Liver (tissue), 9 donors: ENCODE measurements around the gene SNX13. TPM values are rescaled to one million over a fixed set of nuclear protein-coding genes. Genes with fewer than 3 reads are reported as not detected.

ENCODE experiments used
- DNase-seq: peaks from one replicate; pipeline ENCODE4 v3.0.0-alpha.2; 2017; ENCODE audit warnings: low spot score
- H3K27ac ChIP-seq, 2 donors: one replicate each; pipeline ENCODE4 v1.7.0; 2013; ENCODE audit warnings: inconsistent platforms in 2 of 2, low read length in 2 of 2, control low read depth in 1 of 2, low read depth in 1 of 2, mild to moderate bottlenecking in 1 of 2
- H3K27me3 ChIP-seq, 4 donors: one replicate each; pipeline versions ENCODE4 v1.6.1 to v1.7.0; 2013; ENCODE audit warnings: low read length in 3 of 4, inconsistent platforms in 1 of 4, mild to moderate bottlenecking in 1 of 4, moderate library complexity in 1 of 4; ENCODE audit not compliant: control insufficient read depth in 4 of 4, insufficient read depth in 4 of 4
- H3K36me3 ChIP-seq, 4 donors: one replicate each; pipeline versions ENCODE4 v1.6.1 to v1.7.0; 2013; ENCODE audit warnings: low read length in 3 of 4, mild to moderate bottlenecking in 3 of 4, low read depth in 1 of 4, moderate library complexity in 1 of 4; ENCODE audit not compliant: control insufficient read depth in 4 of 4, insufficient read depth in 3 of 4
- H3K4me1 ChIP-seq, 4 donors: one replicate each; pipeline versions ENCODE4 v1.6.1 to v1.7.0; 2013; ENCODE audit warnings: low read length in 3 of 4, mild to moderate bottlenecking in 3 of 4, moderate library complexity in 1 of 4; ENCODE audit not compliant: control insufficient read depth in 4 of 4, insufficient read depth in 4 of 4
- H3K4me3 ChIP-seq, 3 donors: one replicate each; pipeline versions ENCODE4 v1.6.1 to v1.7.0; 2013; ENCODE audit warnings: low read length in 3 of 3, control low read depth in 1 of 3, low read depth in 1 of 3, mild to moderate bottlenecking in 1 of 3
- H3K9ac ChIP-seq, 2 donors: one replicate each; pipeline ENCODE4 v1.7.0; 2013; ENCODE audit warnings: low read length in 2 of 2, mild to moderate bottlenecking in 2 of 2, moderate library complexity in 2 of 2, control low read depth in 1 of 2, low read depth in 1 of 2
- H3K9me3 ChIP-seq, 4 donors: one replicate each; pipeline versions ENCODE4 v1.6.1 to v1.7.0; 2013; ENCODE audit warnings: low read length in 3 of 4; ENCODE audit not compliant: control insufficient read depth in 4 of 4
- ATF3 ChIP-seq: IDR thresholded peaks from 2 replicates; pipeline ENCODE4 v1.6.1; 2016; ENCODE audit warnings: antibody characterized with exemption
- CTCF ChIP-seq: fragments of 150-350 bp; IDR thresholded peaks from 2 replicates; pipeline ENCODE4 v1.5.1; 2017; ENCODE audit warnings: improper control_type of control experiment, low read depth, low read length; ENCODE audit not compliant: missing input control
- EGR1 ChIP-seq, 2 donors: IDR thresholded peaks; 2 replicates each; pipeline ENCODE4 v1.6.1; 2016 to 2018; ENCODE audit warnings: antibody characterized with exemption in 2 of 2, low read depth in 2 of 2
- FOXA2 ChIP-seq: IDR thresholded peaks from 2 replicates; pipeline ENCODE4 v1.6.1; 2016; ENCODE audit warnings: antibody characterized with exemption
- GABPA ChIP-seq, 2 donors: IDR thresholded peaks in 1 of 2; conservative IDR thresholded peaks in 1 of 2; 2 replicates each; pipeline ENCODE4 v1.6.1; 2016; ENCODE audit warnings: antibody characterized with exemption in 2 of 2, mild to moderate bottlenecking in 1 of 2, moderate library complexity in 1 of 2
- HNF4A ChIP-seq, 2 donors: conservative IDR thresholded peaks; 2 replicates each; pipeline ENCODE4 v1.6.1; 2016; ENCODE audit warnings: antibody characterized with exemption in 2 of 2, mild to moderate bottlenecking in 2 of 2
- HNF4G ChIP-seq: IDR thresholded peaks from 2 replicates; pipeline ENCODE4 v1.6.1; 2016; ENCODE audit warnings: antibody characterized with exemption
- JUND ChIP-seq, 2 donors: IDR thresholded peaks; 2 replicates each; pipeline ENCODE4 v1.6.1; 2016; ENCODE audit warnings: antibody characterized with exemption in 2 of 2
- NR2F2 ChIP-seq: IDR thresholded peaks from 2 replicates; pipeline ENCODE4 v1.6.1; 2016; ENCODE audit warnings: antibody characterized with exemption
- REST ChIP-seq: IDR thresholded peaks from 2 replicates; pipeline ENCODE4 v1.6.1; 2016; ENCODE audit warnings: antibody characterized with exemption, mild to moderate bottlenecking
- RXRA ChIP-seq, 2 donors: IDR thresholded peaks; 2 replicates each; pipeline ENCODE4 v1.6.1; 2017 to 2018; ENCODE audit warnings: antibody characterized with exemption in 2 of 2, mild to moderate bottlenecking in 1 of 2
- SP1 ChIP-seq: IDR thresholded peaks from 2 replicates; pipeline ENCODE4 v1.6.1; 2018; ENCODE audit warnings: antibody characterized with exemption, mild to moderate bottlenecking
- TAF1 ChIP-seq: conservative IDR thresholded peaks from 2 replicates; pipeline ENCODE4 v1.6.1; 2016; ENCODE audit warnings: antibody characterized with exemption, mild to moderate bottlenecking
- YY1 ChIP-seq: IDR thresholded peaks from 2 replicates; pipeline ENCODE4 v1.6.1; 2016; ENCODE audit warnings: antibody characterized with exemption, mild to moderate bottlenecking
- WGBS: extraction: QIAGEN DNeasy Blood & Tissue Kit; methylation state at CpG from one replicate; pipeline ENCODE4 v1.1.7; 2013; 5-methylcytosine and 5-hydroxymethylcytosine counted together
- polyA plus RNA-seq, 2 donors: library from polyadenylated mRNA; stranded (reverse) in 1 of 2; unstranded in 1 of 2; fragments of 200-250 nt in 1 of 2; fragments of >200 nt in 1 of 2; fragmentation: Nextera tagmentation in 1 of 2; extraction: Ambion mirVana in 1 of 2; gene quantifications; one replicate each; pipeline versions ENCODE4 v1.2.1 to v1.2.3, GENCODE V29; 2013 to 2015
- total RNA-seq, 2 donors: library from RNA; depleted of rRNA; stranded (reverse); fragments of >200 nt; gene quantifications; one replicate each; pipeline ENCODE4 v1.2.3, GENCODE V29; 2014
- TF ChIP-seq, protein P1 (sequence below): IDR thresholded peaks from 2 replicates; pipeline ENCODE4 v1.6.1; 2016; ENCODE audit warnings: antibody characterized with exemption
- donor health status: healthy.
- donor health status: healthy.
- donor health status: healthy.
- donor health status: healthy.
- donor health status: healthy.

The SNX13 gene
- total and polyA plus RNA-seq, 4 donors: 5.4 to 28.1 (median 14.0) TPM

- H3K4me3 ChIP-seq: no peak overlapping the region
- TF ChIP-seq, protein P1, sequence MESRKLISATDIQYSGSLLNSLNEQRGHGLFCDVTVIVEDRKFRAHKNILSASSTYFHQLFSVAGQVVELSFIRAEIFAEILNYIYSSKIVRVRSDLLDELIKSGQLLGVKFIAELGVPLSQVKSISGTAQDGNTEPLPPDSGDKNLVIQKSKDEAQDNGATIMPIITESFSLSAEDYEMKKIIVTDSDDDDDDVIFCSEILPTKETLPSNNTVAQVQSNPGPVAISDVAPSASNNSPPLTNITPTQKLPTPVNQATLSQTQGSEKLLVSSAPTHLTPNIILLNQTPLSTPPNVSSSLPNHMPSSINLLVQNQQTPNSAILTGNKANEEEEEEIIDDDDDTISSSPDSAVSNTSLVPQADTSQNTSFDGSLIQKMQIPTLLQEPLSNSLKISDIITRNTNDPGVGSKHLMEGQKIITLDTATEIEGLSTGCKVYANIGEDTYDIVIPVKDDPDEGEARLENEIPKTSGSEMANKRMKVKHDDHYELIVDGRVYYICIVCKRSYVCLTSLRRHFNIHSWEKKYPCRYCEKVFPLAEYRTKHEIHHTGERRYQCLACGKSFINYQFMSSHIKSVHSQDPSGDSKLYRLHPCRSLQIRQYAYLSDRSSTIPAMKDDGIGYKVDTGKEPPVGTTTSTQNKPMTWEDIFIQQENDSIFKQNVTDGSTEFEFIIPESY: no peak
- TF ChIP-seq EGR1 (IDR thresholded peaks at IDR 0.05; ENCODE audit: low read depth in 2 of 2) (no peak), FOXA2 (no peak), HNF4A (conservative IDR thresholded peaks at IDR 0.05) (no peak), REST (no peak), HNF4G (no peak), SP1 (no peak), CTCF (no peak), RXRA (IDR thresholded peaks at IDR 0.05) (no peak), ATF3 (no peak), TAF1 (no peak), YY1 (no peak), JUND (IDR thresholded peaks at IDR 0.05) (no peak), NR2F2 (no peak), GABPA (IDR thresholded peaks at IDR 0.05 in 1 of 2, conservative IDR thresholded peaks at IDR 0.05 in 1 of 2) (no peak)
- DNase-seq: no peak
- H3K36me3 ChIP-seq: no peaks in the 10 kb centered on the region
- no peaks in the 10 kb centered on the region for H3K4me1 ChIP-seq
- no peak overlapping the region for H3K9ac ChIP-seq
- H3K27me3 ChIP-seq: no peaks in the 10 kb centered on the region
- no peak overlapping the region for H3K27ac ChIP-seq
- WGBS: 79% methylated on average over 2 of the region's 2 CpGs
- H3K9me3 ChIP-seq: no peaks in the 10 kb centered on the region
Observed at GRCh38 chr7:17948526-17949238, 8.4 kb upstream of the SNX13 start.

- no peak overlapping the region for H3K4me3 ChIP-seq
- H3K9ac ChIP-seq: no peak overlapping the region
- H3K27me3 ChIP-seq: no peaks in the 10 kb centered on the region
- no peaks in the 10 kb centered on the region for H3K36me3 ChIP-seq
- WGBS: 56% methylated on average over 2 of the region's 2 CpGs
- no peaks in the 10 kb centered on the region for H3K9me3 ChIP-seq
- no peak overlapping the region for H3K27ac ChIP-seq
- DNase-seq: no peak
- no peaks in the 10 kb centered on the region for H3K4me1 ChIP-seq
- peak; percentile 11 for TF ChIP-seq YY1
- TF ChIP-seq FOXA2: no peak
Observed at GRCh38 chr7:17947620-17948019, 7.3 kb upstream of the SNX13 start.
